Measurements from ENCODE around the gene PCDHA10.

GRCh38 chr5:140835622-140836510 lies 19.8 kb upstream of the PCDHA10 start:
- TF ChIP-seq CTCF (IDR thresholded peaks at IDR 0.05; ENCODE audit: low read depth, low read length) (no peak), EZH2phosphoT487 (IDR thresholded peaks at IDR 0.05; ENCODE audit: low read depth) (no peak)

Data from OCI-LY3 (cell line).